Left ventricle myocardium inferior (tissue), 1 donor: ENCODE data around the gene RAPGEF1. TPM values are rescaled to one million over a fixed set of nuclear protein-coding genes. Genes with fewer than 3 reads are reported as not detected.

Experiments used
- DNase-seq: peaks from one replicate; pipeline ENCODE4 v3.0.0-alpha.2; 2020
- H3K27ac ChIP-seq: fragments of 200-600 bp; replicated peaks from 2 replicates; pipeline ENCODE4 v1.8.0; 2021
- H3K27me3 ChIP-seq: fragments of 200-600 bp; 2 replicates; pipeline ENCODE4 v1.8.0; 2021; ENCODE audit warnings: low read depth
- H3K36me3 ChIP-seq: fragments of 200-600 bp; 2 replicates; pipeline ENCODE4 v1.8.0; 2021
- H3K4me1 ChIP-seq: fragments of 200-600 bp; 2 replicates; pipeline ENCODE4 v1.8.0; 2021
- H3K4me3 ChIP-seq: fragments of 200-600 bp; 2 replicates; pipeline ENCODE4 v1.8.0; 2021; ENCODE audit warnings: mild to moderate bottlenecking, moderate library complexity
- H3K9me3 ChIP-seq: fragments of 200-600 bp; replicated peaks from 2 replicates; pipeline ENCODE4 v1.8.0; 2021
- CTCF ChIP-seq: fragments of 200-600 bp; IDR thresholded peaks from 2 replicates; pipeline ENCODE4 v1.8.0; 2021; ENCODE audit warnings: antibody characterized with exemption, mild to moderate bottlenecking, borderline replicate concordance
- intact Hi-C: fragments of 100-400 bp; cut with micrococcal nuclease; formaldehyde crosslinking; loops from one replicate; pipeline ENCODE4 v1.11.0; 2022
- total RNA-seq: library from RNA; stranded (reverse); fragmentation: NEBNext Ultra II Directional; extraction: Animal tissue kit (Norgen Biotek cat#: 25700); gene quantifications from one replicate; pipeline ENCODE4 v1.2.1, GENCODE V29; 2021
- donor health status: DM: no; HTN: yes; CAD: no; lungs with severe emphysema.

Gene RAPGEF1
- total RNA-seq, 1 donor from 2014 or later: 95.9 TPM

- Histone ChIP-seq H3K27me3 (no peaks in the 10 kb centered on the region), H3K4me1 (peaks cover 24% of the 10 kb centered on the region), H3K27ac (no peak overlapping the region), H3K4me3 (no peak overlapping the region), H3K9me3 (no peaks in the 10 kb centered on the region), H3K36me3 (peaks cover 84% of the 10 kb centered on the region)
- no peak for DNase-seq
- TF ChIP-seq CTCF: no peak
- intact Hi-C loops: no loop called here
Measured at GRCh38 chr9:131588396-131588795, 151.5 kb downstream of the RAPGEF1 start.

GRCh38 chr9:131587906-131588305 lies 152.0 kb downstream of the RAPGEF1 start:
- Histone ChIP-seq H3K36me3 (peaks cover 84% of the 10 kb centered on the region), H3K4me1 (peaks cover 24% of the 10 kb centered on the region), H3K27ac (no peak overlapping the region), H3K9me3 (no peaks in the 10 kb centered on the region), H3K4me3 (no peak overlapping the region), H3K27me3 (no peaks in the 10 kb centered on the region)
- DNase-seq: no peak
- intact Hi-C loops: no loop called here
- TF ChIP-seq CTCF: no peak

- no peak overlapping the region for H3K4me3 ChIP-seq
- H3K27ac ChIP-seq: no peak overlapping the region
- H3K27me3 ChIP-seq: no peaks in the 10 kb centered on the region
- DNase-seq: no peak
- H3K36me3 ChIP-seq: peaks cover 85% of the 10 kb centered on the region
- peaks cover 24% of the 10 kb centered on the region for H3K4me1 ChIP-seq
- TF ChIP-seq CTCF: no peak
- H3K9me3 ChIP-seq: no peaks in the 10 kb centered on the region
- intact Hi-C loops: no loop called here
Measured at GRCh38 chr9:131587331-131587730, 152.5 kb downstream of the RAPGEF1 start.

- intact Hi-C loops: no loop called here
- Histone ChIP-seq H3K27me3 (no peaks in the 10 kb centered on the region), H3K27ac (no peak overlapping the region), H3K4me1 (peaks cover 20% of the 10 kb centered on the region), H3K9me3 (no peaks in the 10 kb centered on the region), H3K36me3 (peaks cover 88% of the 10 kb centered on the region), H3K4me3 (no peak overlapping the region)
- DNase-seq: no peak
- TF ChIP-seq CTCF: no peak
Measured at GRCh38 chr9:131585375-131585774, 154.5 kb downstream of the RAPGEF1 start.

- Histone ChIP-seq H3K27me3 (no peaks in the 10 kb centered on the region), H3K4me3 (no peak overlapping the region), H3K9me3 (no peaks in the 10 kb centered on the region), H3K36me3 (peaks cover 88% of the 10 kb centered on the region), H3K4me1 (peaks cover 25% of the 10 kb centered on the region), H3K27ac (no peak overlapping the region)
- DNase-seq: no peak
- intact Hi-C loops: no loop called here
- TF ChIP-seq CTCF: no peak
Measured at GRCh38 chr9:131584858-131585257, 155.0 kb downstream of the RAPGEF1 start.
